Activated gamma-delta T cell treated with Interleukin-2 at 50 U/mL for 16 hours (primary cell): ENCODE data around the gene PLRG1.

Experiments used
- DNase-seq: peaks from one replicate; pipeline ENCODE4 v3.0.0-alpha.2; 2020

PLRG1 gene

DNA sequence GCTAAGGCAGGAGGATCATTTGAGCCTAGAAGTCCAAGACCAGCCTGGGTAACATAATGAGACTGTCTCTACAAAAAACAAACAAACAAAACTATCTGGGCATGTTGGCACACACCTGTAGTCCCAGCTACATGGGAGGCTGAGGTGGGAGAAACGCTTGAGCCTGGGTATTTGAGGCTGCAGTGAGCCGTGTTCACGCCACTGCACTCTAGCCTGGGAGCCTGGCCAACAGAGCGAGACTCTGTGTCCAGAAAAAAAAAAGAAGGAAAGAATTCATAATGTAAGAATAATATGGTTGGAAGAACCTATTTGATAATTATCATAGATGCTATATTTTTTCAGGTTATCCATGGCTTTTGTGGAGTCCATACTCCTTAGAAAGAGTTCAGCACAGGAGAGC, 32.6 kb downstream of the PLRG1 start:
- no peak for DNase-seq

DNA sequence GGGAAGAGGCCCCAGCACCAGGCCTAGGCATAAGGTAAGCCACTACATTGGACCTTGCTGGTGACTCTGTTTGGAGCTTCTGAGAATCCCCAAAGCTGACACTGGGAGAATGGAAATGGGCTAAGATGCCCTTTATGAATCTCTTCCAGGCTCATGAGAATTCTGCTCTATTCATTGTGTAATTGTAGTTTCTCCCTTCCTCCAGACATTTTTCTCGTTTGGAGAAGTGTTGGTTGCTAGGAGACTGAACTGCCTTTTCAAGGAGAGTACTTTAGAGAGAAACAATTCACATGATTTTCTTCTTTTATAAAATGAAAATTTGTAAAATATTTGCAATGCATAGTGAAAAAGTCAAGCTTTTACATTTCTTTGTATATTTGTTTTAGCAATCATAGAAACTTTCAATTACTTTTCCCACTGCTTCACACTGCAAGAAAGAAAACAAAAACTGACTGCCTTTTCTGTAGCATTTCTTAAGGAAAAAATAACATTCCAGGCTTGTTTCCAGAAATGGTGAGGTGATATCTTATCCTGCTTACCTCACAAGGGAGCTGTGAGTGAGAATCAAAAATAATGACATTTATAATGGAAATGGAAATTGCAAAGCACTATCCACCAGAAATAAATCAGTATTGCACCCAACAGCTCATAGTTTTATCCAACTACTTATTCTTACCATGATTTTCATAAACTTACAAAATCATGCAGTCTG, 33.7 kb downstream of the PLRG1 start:
- no peak for DNase-seq

DNA sequence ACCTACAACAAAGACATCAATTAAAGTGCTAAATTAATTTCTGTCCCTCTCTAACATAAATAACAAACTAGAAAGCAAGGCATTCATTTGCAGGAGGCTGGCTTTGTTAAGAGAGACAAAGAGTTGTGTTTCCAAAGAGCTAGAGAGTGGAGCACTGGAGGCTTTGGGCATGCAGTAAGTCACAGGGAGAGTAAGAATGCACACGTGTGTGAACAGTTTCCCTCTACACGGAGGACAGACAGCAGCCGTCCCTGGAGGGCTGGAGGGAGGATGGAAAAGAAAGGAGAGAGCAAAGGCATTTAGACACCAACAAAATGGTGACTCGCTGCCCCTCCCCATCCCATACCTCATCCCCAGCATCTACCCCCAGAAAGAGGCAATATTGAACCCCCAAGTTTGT, 38.2 kb downstream of the PLRG1 start:
- DNase-seq, result no peak

DNA sequence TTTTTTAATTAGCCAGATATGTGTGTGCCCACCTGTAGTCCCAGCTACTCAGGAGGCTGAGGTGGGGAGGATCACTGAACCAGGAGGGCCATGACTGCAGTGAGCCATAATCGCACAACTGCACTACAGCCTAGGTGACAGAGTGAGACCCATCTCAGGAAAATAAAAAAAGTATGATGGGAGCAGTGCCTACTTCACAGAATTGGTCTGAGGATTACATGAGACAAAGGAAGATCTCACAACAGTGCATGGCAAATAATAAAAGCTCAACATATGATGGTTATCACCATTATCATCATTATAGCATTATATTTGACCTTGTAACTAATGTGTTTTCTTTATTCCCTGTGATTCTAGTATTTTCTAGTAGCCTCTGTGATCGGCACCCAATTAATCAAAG, 38.7 kb downstream of the PLRG1 start:
- no peak for DNase-seq

DNA sequence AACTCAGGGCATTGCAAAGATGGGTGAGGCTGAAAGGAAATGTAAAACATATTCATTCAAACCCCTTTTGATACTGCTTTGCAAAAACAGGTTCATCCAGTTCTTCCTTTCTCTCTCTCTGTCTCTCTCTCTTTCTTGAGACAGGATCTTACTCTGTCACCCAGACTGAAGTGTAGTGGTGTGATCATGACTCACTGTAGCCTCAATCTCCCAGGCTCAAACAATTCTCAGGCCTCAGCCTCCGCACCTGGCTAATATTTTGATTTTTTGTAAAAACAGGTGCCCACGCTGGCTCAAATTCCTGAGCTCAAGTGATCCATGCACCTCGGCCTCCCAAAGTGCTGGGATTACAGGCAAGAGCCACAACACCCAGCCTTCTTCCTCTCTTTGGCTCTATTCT, 43.0 kb downstream of the PLRG1 start:
- no peak for DNase-seq

DNA sequence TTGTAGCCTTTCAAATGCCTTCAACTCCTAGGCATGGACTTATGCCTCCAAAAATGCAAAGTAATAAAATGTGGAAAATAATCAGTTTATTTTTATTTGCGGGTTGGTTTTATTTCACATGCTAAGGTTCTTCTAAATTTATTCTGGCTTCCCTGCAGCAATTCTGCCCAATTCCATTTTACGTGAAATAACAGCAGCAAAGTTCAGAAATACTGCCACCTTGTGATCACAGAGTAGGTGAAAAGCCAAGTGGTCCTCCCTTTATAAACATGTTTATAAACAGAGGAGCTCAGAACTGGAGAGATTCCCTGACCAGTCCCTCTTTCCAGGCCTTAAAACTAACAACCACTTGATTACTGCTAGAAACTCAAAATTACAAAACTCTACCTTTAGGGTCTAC, 43.9 kb downstream of the PLRG1 start:
- DNase-seq, result no peak

DNA sequence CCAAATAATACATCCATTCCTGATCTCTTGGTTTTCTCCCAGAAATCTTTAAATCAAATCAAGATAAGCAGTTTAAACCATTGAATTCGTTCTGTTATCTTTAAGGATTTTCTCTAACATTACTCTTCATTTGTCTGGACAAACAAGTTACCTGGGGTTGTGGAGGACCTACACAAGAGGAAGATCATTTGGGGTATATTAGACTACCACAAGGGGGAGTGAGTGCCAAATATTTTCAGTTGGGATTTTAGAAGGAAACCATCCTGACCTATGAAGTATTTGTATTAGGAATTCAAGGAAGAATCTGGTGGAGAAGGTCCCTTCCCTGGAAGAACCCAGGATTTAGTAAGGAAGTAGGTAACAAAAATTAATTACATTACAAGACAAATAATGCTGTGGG, 46.6 kb downstream of the PLRG1 start:
- DNase-seq, result no peak

DNA sequence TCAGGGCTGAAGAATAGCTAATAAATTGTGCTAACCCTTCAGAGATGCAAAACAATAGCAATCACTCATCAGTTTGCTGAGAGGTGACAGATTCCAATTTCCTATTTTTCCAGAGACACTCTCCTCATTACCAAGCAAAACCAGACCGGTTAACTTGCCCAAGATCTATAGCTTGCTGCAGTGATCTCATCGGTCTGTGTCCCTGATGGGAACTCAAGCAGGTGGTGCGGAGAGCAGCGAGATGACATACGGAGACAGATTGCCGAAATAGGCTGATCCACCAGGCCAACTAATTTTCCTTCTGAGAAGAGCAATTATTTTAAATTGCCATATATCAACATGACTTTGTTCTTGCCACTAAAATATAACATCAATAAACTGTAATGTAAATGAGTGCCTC, 48.1 kb downstream of the PLRG1 start:
- DNase-seq, result no peak

DNA sequence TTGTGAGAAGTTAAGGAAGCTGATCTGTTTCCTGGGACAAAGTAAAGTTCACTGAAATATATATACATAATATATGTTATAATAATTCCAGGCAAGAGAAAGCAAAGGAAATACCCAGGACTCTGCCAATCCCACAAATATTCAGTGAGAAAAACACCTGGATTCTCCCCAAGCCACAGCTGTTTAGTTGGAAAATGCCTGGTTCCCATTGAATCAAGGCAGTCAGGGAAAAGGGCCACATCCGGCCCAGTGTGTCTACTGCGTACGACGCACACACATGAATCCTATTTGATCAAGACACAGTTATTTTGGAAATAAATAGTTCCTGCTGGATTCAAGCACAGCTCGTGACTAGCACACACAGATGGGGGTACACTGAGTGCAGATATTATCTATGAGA, 52.3 kb downstream of the PLRG1 start:
- DNase-seq, result no peak

DNA sequence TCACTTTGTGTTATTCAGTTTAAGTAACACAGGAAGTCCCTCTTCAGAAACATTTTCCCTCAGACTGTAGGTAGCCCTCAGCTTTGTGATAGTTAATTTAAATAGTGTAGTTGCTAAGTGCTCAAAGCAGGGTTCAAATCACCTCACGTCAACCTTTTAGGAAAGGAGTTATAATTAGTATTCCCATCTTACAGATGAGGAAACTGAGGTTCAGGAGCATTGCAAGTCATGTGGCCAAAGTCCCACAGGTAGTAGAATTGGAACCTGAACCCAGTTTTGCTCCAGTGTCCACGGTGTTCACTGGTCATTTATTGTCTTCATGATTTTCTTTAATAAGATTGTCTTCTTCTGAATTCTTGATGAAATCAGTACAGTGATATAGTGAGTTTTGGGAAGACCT, 54.3 kb downstream of the PLRG1 start:
- DNase-seq, result no peak

DNA sequence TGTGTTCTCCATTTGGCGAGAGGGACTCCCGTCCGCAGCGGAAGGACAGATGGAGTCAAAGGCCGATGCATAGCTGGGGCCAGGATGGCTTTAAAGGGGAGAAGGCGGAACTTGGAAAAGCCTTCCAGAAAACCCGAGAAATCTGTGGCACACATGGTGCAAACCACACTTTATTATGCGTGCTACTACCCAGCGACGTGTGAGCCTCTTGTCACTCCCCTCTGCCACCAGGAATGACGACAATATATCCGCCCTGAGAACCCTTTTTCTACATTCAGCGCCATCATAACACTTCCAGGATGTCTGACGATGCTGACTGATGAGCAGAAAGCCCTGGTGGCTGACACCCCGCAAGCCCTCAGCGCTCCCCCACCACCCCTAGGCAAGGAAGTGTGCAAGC, 57.9 kb downstream of the PLRG1 start:
- no peak for DNase-seq

DNA sequence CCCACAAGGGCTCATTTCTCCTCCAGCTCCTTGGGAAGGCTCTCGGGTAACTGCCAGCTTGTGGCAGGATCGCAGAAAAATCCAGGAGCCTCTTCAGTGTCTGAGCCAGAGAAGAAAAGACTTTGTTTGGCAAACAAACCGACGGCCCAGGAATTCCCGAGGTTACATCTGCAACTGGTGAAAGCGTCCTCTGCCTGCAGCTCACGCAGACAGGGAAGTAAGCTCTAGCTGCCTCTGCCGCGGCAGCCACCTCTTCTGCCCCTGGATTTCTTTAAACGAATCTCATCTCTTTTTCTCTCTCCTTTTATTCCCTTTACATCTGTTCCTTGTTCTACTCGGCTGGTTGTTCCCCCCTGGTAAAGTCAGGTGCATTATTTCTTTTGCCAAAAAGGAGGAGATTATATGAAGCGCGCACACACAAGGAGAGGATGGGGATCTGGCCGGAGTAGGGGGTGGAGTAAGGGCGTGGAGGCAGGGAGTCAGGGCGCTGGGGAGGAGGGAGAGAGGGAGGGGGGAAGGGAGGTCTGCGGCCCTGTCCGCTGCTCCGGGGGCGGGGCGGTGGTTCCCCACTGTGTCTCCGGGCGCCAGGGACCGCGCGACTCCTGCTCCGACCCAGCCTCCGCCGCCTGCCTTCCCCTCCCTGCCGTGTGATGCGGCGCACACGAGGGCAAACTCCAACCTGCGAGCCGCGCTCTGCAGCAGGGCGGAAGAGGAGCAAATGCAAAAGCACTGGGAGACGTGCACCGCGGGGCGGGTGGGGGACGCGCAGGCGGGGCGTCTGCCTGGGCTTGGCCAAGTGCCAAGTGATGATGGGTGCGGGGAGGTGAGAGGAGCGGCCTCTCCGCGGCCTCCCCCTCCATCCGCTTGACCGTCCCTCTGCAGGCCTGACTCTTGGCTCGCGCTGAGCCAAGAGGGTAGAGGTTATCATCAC, 58.6 kb downstream of the PLRG1 start, which contains the start of gene DCHS2:
TSS of gene DCHS2 (minus strand) at position 459 of the 931 bp plus-strand sequence. CDS start at position 15, 444 bp downstream.
- no peak for DNase-seq

DNA sequence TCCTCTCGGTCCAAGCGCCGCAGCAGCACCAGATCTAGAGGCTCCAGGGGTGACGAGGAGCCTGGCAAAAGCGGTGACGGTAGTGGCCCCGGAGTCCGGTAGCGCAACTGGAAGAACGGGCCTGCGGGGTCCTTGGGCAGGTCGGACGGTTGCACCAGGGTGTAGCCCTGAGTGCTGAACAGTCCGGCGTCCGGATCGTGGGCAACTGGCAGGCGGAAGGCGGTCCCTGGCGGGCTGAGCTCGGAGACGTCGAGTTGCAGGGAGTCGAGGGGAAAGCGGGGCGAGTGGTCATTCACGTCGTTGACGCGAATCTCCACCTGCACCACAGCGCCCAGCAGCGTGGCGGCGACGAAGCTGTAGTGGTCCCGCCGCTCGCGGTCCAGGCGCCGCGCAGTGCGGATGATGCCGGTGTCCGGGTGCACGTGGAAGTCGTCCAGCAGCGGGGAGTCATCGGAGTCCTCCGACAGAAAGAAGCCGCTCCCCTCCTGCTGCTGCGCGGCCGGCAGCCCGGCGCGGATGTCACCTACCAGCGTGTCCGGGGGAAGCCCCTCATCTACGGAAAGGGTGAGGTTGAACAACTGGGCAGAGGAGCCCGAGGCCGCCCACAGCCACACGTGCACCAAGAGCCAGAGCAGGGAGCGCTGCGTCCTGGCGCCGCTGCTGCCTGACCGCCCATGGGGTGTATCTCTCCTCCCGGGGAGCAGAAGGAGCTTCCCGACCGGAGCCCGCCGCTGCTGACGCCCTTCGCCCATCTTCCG, 59.4 kb downstream of the PLRG1 start:
- DNase-seq, result no peak

DNA sequence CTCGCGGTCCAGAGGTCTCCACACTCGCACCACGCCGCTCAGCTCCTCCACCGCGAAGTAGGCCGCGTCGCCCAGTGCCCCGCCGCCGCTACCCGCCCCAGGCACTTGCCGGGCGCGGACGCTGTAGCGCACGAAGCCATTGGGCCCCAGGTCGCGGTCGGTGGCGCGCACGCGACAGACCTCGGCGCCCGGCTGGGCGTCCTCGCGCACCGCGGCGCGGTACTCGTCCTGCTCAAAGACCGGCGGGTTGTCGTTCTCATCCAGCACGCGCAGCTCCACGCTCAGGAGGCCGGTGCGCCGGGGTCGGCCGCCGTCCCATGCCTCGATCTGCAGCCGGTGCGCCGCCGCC, 60.0 kb downstream of the PLRG1 start:
- no peak for DNase-seq

DNA sequence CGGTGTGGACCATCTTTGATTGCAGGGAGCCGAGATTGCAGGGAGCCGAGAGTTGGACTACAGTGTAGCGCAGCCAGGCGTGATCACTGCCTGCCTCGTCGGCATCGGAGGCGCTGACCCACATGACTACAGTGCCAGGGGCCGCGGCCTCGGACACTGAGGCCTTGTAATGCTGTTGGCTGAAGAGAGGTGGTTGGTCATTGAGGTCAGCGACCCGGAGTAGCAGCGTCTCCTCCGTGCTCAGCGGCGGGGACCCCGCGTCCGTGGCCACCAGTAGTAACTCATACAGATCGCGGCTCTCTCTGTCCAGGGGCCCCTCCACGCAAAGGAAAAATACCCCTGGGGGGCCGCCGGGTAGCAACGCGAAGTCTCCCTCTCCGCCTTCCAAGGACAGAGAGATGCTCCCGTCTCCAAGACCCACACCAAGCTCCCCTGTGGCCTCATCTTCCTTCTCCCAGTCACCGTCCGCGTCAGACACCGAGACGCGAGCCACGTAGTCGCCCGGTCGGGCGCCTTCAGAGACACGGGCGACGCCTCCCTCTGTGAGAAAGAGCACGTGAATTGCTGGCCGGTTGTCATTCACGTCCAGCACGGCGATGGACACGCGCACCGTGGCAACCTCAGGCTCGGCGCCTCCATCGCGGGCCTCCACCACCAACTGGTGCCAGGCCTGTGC, 60.5 kb downstream of the PLRG1 start:
- DNase-seq, result no peak

DNA sequence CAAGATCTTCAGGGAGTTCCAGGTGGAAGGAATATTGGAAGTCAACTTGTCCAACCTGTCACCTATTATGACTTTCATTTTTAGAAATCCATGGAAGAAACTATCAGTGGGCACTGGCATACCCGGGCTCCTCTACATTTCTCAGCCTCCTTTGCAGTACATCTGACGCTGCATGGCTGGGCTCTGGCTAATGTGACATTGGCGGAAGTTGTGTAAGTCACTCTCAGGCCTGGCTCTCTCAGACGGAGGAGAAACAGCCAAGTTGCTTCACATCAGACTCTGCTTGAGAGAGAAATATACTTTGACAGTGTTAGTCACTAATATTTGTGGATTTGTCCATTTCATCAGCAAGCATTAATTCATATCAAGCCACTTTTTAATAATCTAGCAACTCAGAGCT, 63.1 kb downstream of the PLRG1 start:
- DNase-seq, result no peak

DNA sequence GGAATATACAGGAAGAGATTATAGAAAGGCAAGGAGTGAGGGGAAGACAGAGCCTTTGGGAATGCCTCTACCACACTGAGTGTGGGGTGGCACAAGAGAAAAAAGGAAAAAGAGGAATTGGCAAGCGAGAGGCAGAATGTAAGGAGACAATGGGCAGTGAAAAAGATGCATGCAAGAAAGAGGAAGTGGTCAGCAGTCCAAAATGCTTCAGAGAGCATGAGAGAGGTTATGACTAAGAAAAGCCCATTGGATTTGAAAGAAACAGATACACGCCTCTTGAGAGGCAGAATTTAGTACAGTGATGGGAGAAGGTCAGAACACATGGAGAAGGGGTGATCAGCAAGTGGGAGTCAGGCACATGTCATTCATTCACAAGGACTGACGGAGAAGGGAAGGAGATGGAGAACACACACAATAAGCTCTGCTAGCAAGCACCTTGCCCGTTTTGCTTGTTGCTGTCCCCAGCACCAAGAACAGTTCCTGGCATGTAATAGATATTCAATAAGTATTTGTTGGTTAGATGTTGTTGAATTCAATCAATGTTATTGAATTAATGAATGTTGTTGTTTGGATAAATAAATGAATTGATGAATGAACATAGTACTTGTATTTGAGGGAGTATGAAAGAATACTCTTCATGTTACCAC, 65.0 kb downstream of the PLRG1 start:
- DNase-seq, result no peak
